ENCODE results near the gene PLIN3.

- TF ChIP-seq EZH2 (IDR thresholded peaks at IDR 0.05; ENCODE audit: borderline replicate concordance) = no peak
- TF ChIP-seq CTCF (IDR thresholded peaks at IDR 0.05; ENCODE audit: poor library complexity) = no peak
- no peak for TF ChIP-seq EZH2phosphoT487 (IDR thresholded peaks at IDR 0.05; ENCODE audit: low read depth, severe bottlenecking, unreplicated experiment)
Observed at GRCh38 chr19:4878491-4878968, 11.1 kb upstream of the PLIN3 start.

All from hepatocyte (in vitro differentiated cells).